Right cardiac atrium (tissue), 5 donors: Measurements from ENCODE around the gene INSC. TPM values are rescaled to one million over a fixed set of nuclear protein-coding genes. Genes with fewer than 3 reads are reported as not detected.

Experiments
- ATAC-seq, 2 donors: fragments of 200-7000 bp; cut with Tn5 transposase; one replicate each; pipeline versions ENCODE4 v1.8.0 to v1.9.1; 2020; ENCODE audit warnings: moderate library complexity in 2 of 2, mild to moderate bottlenecking in 1 of 2
- DNase-seq, 3 donors: peaks; one replicate each; pipeline ENCODE4 v3.0.0-alpha.2; 2020
- H3K27ac ChIP-seq: one replicate; pipeline ENCODE4 v1.5.1; 2013; ENCODE audit warnings: mild to moderate bottlenecking, low read length, control low read depth, moderate library complexity
- H3K27me3 ChIP-seq: one replicate; pipeline ENCODE4 v1.6.1; 2013; ENCODE audit not compliant: control insufficient read depth, insufficient read depth
- H3K4me1 ChIP-seq: one replicate; pipeline ENCODE4 v1.6.1; 2013; ENCODE audit warnings: low read length; ENCODE audit not compliant: control insufficient read depth, insufficient read depth
- H3K4me3 ChIP-seq: one replicate; pipeline ENCODE4 v1.5.1; 2013; ENCODE audit warnings: low read length, control low read depth
- H3K9me3 ChIP-seq: one replicate; pipeline ENCODE4 v1.6.1; 2013; ENCODE audit warnings: low read length; ENCODE audit not compliant: control insufficient read depth
- WGBS: extraction: QIAGEN DNeasy Blood & Tissue Kit; methylation state at CpG from one replicate; pipeline ENCODE4 v1.1.7; 2013; 5-methylcytosine and 5-hydroxymethylcytosine counted together
- intact Hi-C, 4 donors: fragments of 100-400 bp; cut with DNase I; formaldehyde crosslinking; loops; one replicate each; pipeline versions ENCODE4 v1.11.0 to v1.14.0; 2022 to 2023
- polyA plus RNA-seq: library from polyadenylated mRNA; stranded (reverse); fragments of 200-250 nt; gene quantifications from one replicate; pipeline ENCODE4 v1.2.3, GENCODE V29; 2013
- total RNA-seq, 4 donors: library from RNA; stranded (reverse); fragmentation: NEBNext Ultra II Directional; extraction: Animal tissue kit (Norgen Biotek cat#: 25700); gene quantifications; one replicate each; pipeline ENCODE4 v1.2.1, GENCODE V29; 2021
- donor health status: healthy with polysubstance abuse.
- donor health status: DM: no; HTN: yes; CAD: no.
- donor health status: DM: no; HTN: no; CAD: no.
- donor health status: DM: no; HTN: yes; CAD: no; lungs with severe emphysema.
- donor health status: DM: yes; HTN: yes; CAD: no.

The INSC gene
- total and polyA plus RNA-seq, 5 donors = 0.91 to 1.0 (median 0.95) TPM

DNA sequence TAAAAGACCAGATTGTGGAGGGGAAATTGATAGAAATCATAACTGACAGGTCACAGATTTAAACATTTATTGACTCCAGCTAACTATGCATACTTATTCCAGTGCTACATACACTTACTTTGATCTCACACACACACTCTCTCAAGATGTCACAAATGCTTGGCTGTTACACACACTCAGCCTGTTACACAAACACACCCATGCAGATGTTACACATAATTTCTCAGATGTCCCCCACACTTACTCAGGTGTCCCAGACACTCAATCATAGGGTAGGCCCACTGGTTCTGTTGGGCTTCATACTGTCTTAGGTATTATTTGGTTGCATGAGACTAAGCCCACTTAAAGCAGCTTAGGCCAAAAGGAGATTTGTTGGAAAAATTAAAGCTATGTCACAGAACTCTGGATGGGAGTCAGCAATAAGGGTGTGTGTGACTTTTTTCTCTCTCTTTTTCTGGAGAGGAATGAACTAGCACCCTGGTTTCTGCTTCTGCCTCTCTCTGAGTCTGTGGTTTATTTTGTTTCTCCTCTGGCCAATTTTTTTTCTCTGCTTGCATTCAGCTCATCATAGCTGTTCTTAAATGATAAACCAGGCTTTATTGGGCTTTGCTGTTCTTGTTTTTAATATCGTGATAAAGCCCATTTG, 179.4 kb downstream of the INSC start:
- 77% methylated on average over 1 of the region's 1 CpG for WGBS
- Histone ChIP-seq H3K4me3 (no peak overlapping the region), H3K4me1 (no peaks in the 10 kb centered on the region), H3K27ac (no peak overlapping the region), H3K27me3 (no peaks in the 10 kb centered on the region), H3K9me3 (no peaks in the 10 kb centered on the region)
- intact Hi-C loops = no loop called here
- DNase-seq = no peak
- no peak for ATAC-seq

DNA sequence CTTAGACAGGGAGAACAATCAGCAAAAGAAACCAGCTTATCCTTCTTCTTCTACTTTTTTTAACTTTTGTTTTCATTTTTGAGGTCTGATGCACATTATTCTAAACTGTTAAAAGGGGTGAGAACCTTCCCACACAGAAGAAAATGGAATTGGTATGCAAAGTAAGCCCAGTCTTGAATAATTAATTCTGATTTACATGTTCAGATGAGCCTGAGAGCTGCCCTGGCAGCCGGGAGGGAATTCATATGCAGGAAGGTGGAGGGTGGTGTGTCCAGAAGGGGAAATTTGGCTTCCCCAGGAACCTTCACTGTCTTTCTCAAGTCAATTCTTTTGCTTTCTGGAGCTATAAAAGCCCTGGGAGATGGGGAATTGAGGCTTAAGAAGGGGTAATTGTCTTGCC, 181.0 kb downstream of the INSC start:
- DNase-seq = no peak
- intact Hi-C loops = no loop called here
- 50% methylated on average over 1 of the region's 1 CpG for WGBS
- no peaks in the 10 kb centered on the region for H3K4me1 ChIP-seq
- no peak overlapping the region for H3K27ac ChIP-seq
- no peak for ATAC-seq
- no peaks in the 10 kb centered on the region for H3K27me3 ChIP-seq
- H3K4me3 ChIP-seq = no peak overlapping the region
- no peaks in the 10 kb centered on the region for H3K9me3 ChIP-seq

Other genes starting within 250 kb of the INSC start
- 1 to 10 TPM; 8.2 to 9.8 (median 9.0) TPM for gene CYP2R1, start 222.7 kb upstream of the INSC start, total RNA-seq
- 7.7 TPM for gene CYP2R1, start 222.7 kb upstream of the INSC start, polyA plus RNA-seq
- not detected for gene CALCA, start 142.6 kb upstream of the INSC start, total RNA-seq
- 0.20 TPM for gene CALCA, start 142.6 kb upstream of the INSC start, polyA plus RNA-seq
- gene CALCB, start 41.3 kb upstream of the INSC start, total RNA-seq = under 1 TPM in 2 of 4 donors, not detected in 2; 0.09 to 0.17 TPM
- gene CALCB, start 41.3 kb upstream of the INSC start, polyA plus RNA-seq = 0.05 TPM